Panc1 (cell line): Measurements from ENCODE around the gene RABGGTA.

Experiments used
- POLR2AphosphoS5 ChIP-seq: IDR thresholded peaks from 2 replicates; pipeline ENCODE4 v1.6.1; 2012; ENCODE audit warnings: mild to moderate bottlenecking, low read depth, low read length, moderate library complexity
- SIN3A ChIP-seq: IDR thresholded peaks from 2 replicates; pipeline ENCODE4 v1.6.1; 2012; ENCODE audit warnings: low read depth, mild to moderate bottlenecking, low read length, moderate library complexity, borderline replicate concordance; ENCODE audit not compliant: insufficient read depth
- TF ChIP-seq, protein P1 (sequence below): fragments of 450-650 bp; IDR thresholded peaks from 2 replicates; pipeline ENCODE4 v1.5.1; 2017; ENCODE audit warnings: mild to moderate bottlenecking

GRCh38 chr14:24313913-24314312, 42.5 kb upstream of the RABGGTA start:
- TF ChIP-seq, protein P1, sequence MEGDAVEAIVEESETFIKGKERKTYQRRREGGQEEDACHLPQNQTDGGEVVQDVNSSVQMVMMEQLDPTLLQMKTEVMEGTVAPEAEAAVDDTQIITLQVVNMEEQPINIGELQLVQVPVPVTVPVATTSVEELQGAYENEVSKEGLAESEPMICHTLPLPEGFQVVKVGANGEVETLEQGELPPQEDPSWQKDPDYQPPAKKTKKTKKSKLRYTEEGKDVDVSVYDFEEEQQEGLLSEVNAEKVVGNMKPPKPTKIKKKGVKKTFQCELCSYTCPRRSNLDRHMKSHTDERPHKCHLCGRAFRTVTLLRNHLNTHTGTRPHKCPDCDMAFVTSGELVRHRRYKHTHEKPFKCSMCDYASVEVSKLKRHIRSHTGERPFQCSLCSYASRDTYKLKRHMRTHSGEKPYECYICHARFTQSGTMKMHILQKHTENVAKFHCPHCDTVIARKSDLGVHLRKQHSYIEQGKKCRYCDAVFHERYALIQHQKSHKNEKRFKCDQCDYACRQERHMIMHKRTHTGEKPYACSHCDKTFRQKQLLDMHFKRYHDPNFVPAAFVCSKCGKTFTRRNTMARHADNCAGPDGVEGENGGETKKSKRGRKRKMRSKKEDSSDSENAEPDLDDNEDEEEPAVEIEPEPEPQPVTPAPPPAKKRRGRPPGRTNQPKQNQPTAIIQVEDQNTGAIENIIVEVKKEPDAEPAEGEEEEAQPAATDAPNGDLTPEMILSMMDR = no peak
- TF ChIP-seq POLR2AphosphoS5 (no peak), SIN3A (no peak)
